Liver (tissue), 3 donors: ENCODE results near the gene CHN1.

Source experiments
- EGR1 ChIP-seq, 2 donors: IDR thresholded peaks; 2 replicates each; pipeline ENCODE4 v1.6.1; 2016 to 2018; ENCODE audit warnings: antibody characterized with exemption in 2 of 2, low read depth in 2 of 2
- GABPA ChIP-seq, 2 donors: IDR thresholded peaks in 1 of 2; conservative IDR thresholded peaks in 1 of 2; 2 replicates each; pipeline ENCODE4 v1.6.1; 2016; ENCODE audit warnings: antibody characterized with exemption in 2 of 2, mild to moderate bottlenecking in 1 of 2, moderate library complexity in 1 of 2
- YY1 ChIP-seq: IDR thresholded peaks from 2 replicates; pipeline ENCODE4 v1.6.1; 2016; ENCODE audit warnings: antibody characterized with exemption, mild to moderate bottlenecking
- TF ChIP-seq, protein P1 (sequence below): fragments of 150-350 bp; IDR thresholded peaks from 2 replicates; pipeline ENCODE4 v1.5.1; 2017; ENCODE audit warnings: improper control_type of control experiment, low read depth, low read length; ENCODE audit not compliant: missing input control
- TF ChIP-seq, protein P2 (sequence below): IDR thresholded peaks from 2 replicates; pipeline ENCODE4 v1.6.1; 2016; ENCODE audit warnings: antibody characterized with exemption
- TF ChIP-seq, protein P3 (sequence below): IDR thresholded peaks from 2 replicates; pipeline ENCODE4 v1.6.1; 2016; ENCODE audit warnings: antibody characterized with exemption, mild to moderate bottlenecking
- donor health status: healthy.
- donor health status: healthy.

- TF ChIP-seq, protein P1, sequence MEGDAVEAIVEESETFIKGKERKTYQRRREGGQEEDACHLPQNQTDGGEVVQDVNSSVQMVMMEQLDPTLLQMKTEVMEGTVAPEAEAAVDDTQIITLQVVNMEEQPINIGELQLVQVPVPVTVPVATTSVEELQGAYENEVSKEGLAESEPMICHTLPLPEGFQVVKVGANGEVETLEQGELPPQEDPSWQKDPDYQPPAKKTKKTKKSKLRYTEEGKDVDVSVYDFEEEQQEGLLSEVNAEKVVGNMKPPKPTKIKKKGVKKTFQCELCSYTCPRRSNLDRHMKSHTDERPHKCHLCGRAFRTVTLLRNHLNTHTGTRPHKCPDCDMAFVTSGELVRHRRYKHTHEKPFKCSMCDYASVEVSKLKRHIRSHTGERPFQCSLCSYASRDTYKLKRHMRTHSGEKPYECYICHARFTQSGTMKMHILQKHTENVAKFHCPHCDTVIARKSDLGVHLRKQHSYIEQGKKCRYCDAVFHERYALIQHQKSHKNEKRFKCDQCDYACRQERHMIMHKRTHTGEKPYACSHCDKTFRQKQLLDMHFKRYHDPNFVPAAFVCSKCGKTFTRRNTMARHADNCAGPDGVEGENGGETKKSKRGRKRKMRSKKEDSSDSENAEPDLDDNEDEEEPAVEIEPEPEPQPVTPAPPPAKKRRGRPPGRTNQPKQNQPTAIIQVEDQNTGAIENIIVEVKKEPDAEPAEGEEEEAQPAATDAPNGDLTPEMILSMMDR, result no peak
- TF ChIP-seq, protein P2, sequence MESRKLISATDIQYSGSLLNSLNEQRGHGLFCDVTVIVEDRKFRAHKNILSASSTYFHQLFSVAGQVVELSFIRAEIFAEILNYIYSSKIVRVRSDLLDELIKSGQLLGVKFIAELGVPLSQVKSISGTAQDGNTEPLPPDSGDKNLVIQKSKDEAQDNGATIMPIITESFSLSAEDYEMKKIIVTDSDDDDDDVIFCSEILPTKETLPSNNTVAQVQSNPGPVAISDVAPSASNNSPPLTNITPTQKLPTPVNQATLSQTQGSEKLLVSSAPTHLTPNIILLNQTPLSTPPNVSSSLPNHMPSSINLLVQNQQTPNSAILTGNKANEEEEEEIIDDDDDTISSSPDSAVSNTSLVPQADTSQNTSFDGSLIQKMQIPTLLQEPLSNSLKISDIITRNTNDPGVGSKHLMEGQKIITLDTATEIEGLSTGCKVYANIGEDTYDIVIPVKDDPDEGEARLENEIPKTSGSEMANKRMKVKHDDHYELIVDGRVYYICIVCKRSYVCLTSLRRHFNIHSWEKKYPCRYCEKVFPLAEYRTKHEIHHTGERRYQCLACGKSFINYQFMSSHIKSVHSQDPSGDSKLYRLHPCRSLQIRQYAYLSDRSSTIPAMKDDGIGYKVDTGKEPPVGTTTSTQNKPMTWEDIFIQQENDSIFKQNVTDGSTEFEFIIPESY, result no peak
- TF ChIP-seq, protein P3, sequence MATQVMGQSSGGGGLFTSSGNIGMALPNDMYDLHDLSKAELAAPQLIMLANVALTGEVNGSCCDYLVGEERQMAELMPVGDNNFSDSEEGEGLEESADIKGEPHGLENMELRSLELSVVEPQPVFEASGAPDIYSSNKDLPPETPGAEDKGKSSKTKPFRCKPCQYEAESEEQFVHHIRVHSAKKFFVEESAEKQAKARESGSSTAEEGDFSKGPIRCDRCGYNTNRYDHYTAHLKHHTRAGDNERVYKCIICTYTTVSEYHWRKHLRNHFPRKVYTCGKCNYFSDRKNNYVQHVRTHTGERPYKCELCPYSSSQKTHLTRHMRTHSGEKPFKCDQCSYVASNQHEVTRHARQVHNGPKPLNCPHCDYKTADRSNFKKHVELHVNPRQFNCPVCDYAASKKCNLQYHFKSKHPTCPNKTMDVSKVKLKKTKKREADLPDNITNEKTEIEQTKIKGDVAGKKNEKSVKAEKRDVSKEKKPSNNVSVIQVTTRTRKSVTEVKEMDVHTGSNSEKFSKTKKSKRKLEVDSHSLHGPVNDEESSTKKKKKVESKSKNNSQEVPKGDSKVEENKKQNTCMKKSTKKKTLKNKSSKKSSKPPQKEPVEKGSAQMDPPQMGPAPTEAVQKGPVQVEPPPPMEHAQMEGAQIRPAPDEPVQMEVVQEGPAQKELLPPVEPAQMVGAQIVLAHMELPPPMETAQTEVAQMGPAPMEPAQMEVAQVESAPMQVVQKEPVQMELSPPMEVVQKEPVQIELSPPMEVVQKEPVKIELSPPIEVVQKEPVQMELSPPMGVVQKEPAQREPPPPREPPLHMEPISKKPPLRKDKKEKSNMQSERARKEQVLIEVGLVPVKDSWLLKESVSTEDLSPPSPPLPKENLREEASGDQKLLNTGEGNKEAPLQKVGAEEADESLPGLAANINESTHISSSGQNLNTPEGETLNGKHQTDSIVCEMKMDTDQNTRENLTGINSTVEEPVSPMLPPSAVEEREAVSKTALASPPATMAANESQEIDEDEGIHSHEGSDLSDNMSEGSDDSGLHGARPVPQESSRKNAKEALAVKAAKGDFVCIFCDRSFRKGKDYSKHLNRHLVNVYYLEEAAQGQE, result no peak
- TF ChIP-seq EGR1 (IDR thresholded peaks at IDR 0.05; ENCODE audit: low read depth in 2 of 2) (no peak), YY1 (no peak), GABPA (IDR thresholded peaks at IDR 0.05 in 1 of 2, conservative IDR thresholded peaks at IDR 0.05 in 1 of 2) (no peak)
Observed at GRCh38 chr2:174997110-174997509, 8.1 kb downstream of the CHN1 start.
